Psoas muscle (tissue), 8 donors: ENCODE results near the gene TNFAIP2. TPM values are rescaled to one million over a fixed set of nuclear protein-coding genes. Genes with fewer than 3 reads are reported as not detected.
A peak's percentile ranks its signal among the peaks of the same experiment; 100 is the strongest.

Experiments used
- ATAC-seq, 4 donors: fragments of 200-7000 bp; cut with Tn5 transposase; one replicate each; pipeline ENCODE4 v1.9.1; 2020; ENCODE audit warnings: moderate library complexity in 3 of 4, mild to moderate bottlenecking in 2 of 4
- DNase-seq, 2 donors: peaks; one replicate each; pipeline ENCODE4 v3.0.0-alpha.2; 2020
- H3K27ac ChIP-seq: fragments of 200-600 bp; one replicate; pipeline ENCODE4 v1.8.0; 2022
- H3K27me3 ChIP-seq, 3 donors: fragments of 200-600 bp in 1 of 3; one replicate each; pipeline versions ENCODE4 v1.6.1 to v1.8.0; 2013 to 2022; ENCODE audit warnings: low read length in 2 of 3, mild to moderate bottlenecking in 2 of 3, moderate library complexity in 1 of 3; ENCODE audit not compliant: insufficient read depth in 3 of 3
- H3K36me3 ChIP-seq, 2 donors: fragments of 200-600 bp in 1 of 2; one replicate each; pipeline versions ENCODE4 v1.6.1 to v1.8.0; 2013 to 2022; ENCODE audit warnings: low read depth in 1 of 2, mild to moderate bottlenecking in 1 of 2, moderate library complexity in 1 of 2; ENCODE audit not compliant: insufficient read depth in 1 of 2
- H3K4me1 ChIP-seq: fragments of 200-600 bp; one replicate; pipeline ENCODE4 v1.8.0; 2022
- H3K4me3 ChIP-seq: fragments of 200-600 bp; one replicate; pipeline ENCODE4 v1.8.0; 2022; ENCODE audit warnings: mild to moderate bottlenecking
- H3K9me3 ChIP-seq: fragments of 200-600 bp; one replicate; pipeline ENCODE4 v1.8.0; 2022
- CTCF ChIP-seq: fragments of 200-600 bp; IDR thresholded peaks from one replicate; pipeline ENCODE4 v1.8.0; 2022; ENCODE audit warnings: antibody characterized with exemption
- WGBS, 3 donors: extraction: QIAGEN DNeasy Blood & Tissue Kit; methylation state at CpG; one replicate each; pipeline versions ENCODE4 v1.1.6 to v1.1.7; 2013; 5-methylcytosine and 5-hydroxymethylcytosine counted together
- intact Hi-C, 2 donors: fragments of 100-400 bp; cut with DNase I; formaldehyde crosslinking; loops; one replicate each; pipeline versions ENCODE4 v1.11.0 to v1.14.2; 2022
- polyA plus RNA-seq, 3 donors: library from polyadenylated mRNA; stranded (reverse); fragments of 200-250 nt; gene quantifications; one replicate each; pipeline ENCODE4 v1.2.3, GENCODE V29; 2013
- total RNA-seq, 4 donors: library from RNA; stranded (reverse); fragmentation: NEBNext Ultra II Directional in 2 of 4; extraction: Animal tissue kit (Norgen Biotek cat#: 25700) in 2 of 4; gene quantifications; one replicate each; pipeline versions ENCODE4 v1.2.1 to v1.2.4, GENCODE V29; 2021 to 2023
- donor health status: healthy with polysubstance abuse.
- donor health status: DM: no; HTN: no; CAD: no; lungs with moderate emphysema.
- donor health status: Bipolar disorder and iron deficiency.
- donor health status: healthy.
- donor health status: DM: yes; HTN: yes; CAD: no.
- donor health status: DM: no; HTN: no; CAD: no.
- donor health status: DM: no; HTN: no; CAD: no.
- donor health status: DM: yes; HTN: yes; CAD: no.

TNFAIP2 gene
- total and polyA plus RNA-seq, 7 donors, result 25.7 to 146 (median 39.9) TPM

GRCh38 chr14:103156651-103157378, 33.6 kb downstream of the TNFAIP2 start:
- no peak for DNase-seq
- Histone ChIP-seq H3K36me3 (no peaks in the 10 kb centered on the region), H3K4me1 (no peaks in the 10 kb centered on the region), H3K27me3 (no peaks in the 10 kb centered on the region), H3K4me3 (no peak overlapping the region), H3K9me3 (no peaks in the 10 kb centered on the region), H3K27ac (no peak overlapping the region)
- intact Hi-C loops, result no loop called here
- TF ChIP-seq CTCF, result no peak
- ATAC-seq, result peak in 3 of 4 donors; percentile 11 to 44 (median 17)
- WGBS, 3 donors, result 47 to 50% (median 50%) methylated on average over 19 to 21 of the region's 21 CpGs

GRCh38 chr14:103157969-103158368, 34.7 kb downstream of the TNFAIP2 start:
- no peaks in the 10 kb centered on the region for H3K36me3 ChIP-seq
- H3K4me1 ChIP-seq, result no peaks in the 10 kb centered on the region
- no peaks in the 10 kb centered on the region for H3K9me3 ChIP-seq
- no peak overlapping the region for H3K4me3 ChIP-seq
- no peak for DNase-seq
- no peak overlapping the region for H3K27ac ChIP-seq
- no peaks in the 10 kb centered on the region for H3K27me3 ChIP-seq
- no peak for TF ChIP-seq CTCF
- WGBS, 3 donors, result 93 to 97% (median 95%) methylated on average over 19 of the region's 19 CpGs
- no peak for ATAC-seq
- intact Hi-C loops, result no loop called here

- TF ChIP-seq CTCF, result no peak
- 65 to 78% (median 67%) methylated on average over 1 of the region's 1 CpG for WGBS, 3 donors
- H3K27me3 ChIP-seq, result no peaks in the 10 kb centered on the region
- intact Hi-C loops, result no loop called here
- no peak overlapping the region for H3K27ac ChIP-seq
- no peaks in the 10 kb centered on the region for H3K36me3 ChIP-seq
- H3K4me3 ChIP-seq, result no peak overlapping the region
- H3K9me3 ChIP-seq, result no peaks in the 10 kb centered on the region
- ATAC-seq, result no peak
- H3K4me1 ChIP-seq, result no peaks in the 10 kb centered on the region
- DNase-seq, result no peak
These were observed 35.4 kb downstream of the TNFAIP2 start for GRCh38 chr14:103158688-103159087.

- WGBS, 3 donors, result 78 to 90% (median 78%) methylated on average over 13 of the region's 13 CpGs
- intact Hi-C loops, result no loop called here
- H3K27me3 ChIP-seq, result no peaks in the 10 kb centered on the region
These were observed 37.2 kb downstream of the TNFAIP2 start for GRCh38 chr14:103160321-103161053.

More at GRCh38 chr14:103160321-103161053, 37.2 kb downstream of the TNFAIP2 start:
- DNase-seq, result no peak
- Histone ChIP-seq H3K27ac (no peak overlapping the region), H3K36me3 (no peaks in the 10 kb centered on the region), H3K9me3 (no peaks in the 10 kb centered on the region), H3K4me1 (no peaks in the 10 kb centered on the region), H3K4me3 (no peak overlapping the region)
- ATAC-seq, result no peak
- TF ChIP-seq CTCF, result no peak
